GM19397 (cell line): Measurements from ENCODE around the gene SPIC.

Experiments used
- ATAC-seq: cut with Tn5 transposase; IDR thresholded peaks from one replicate; pipeline ENCODE4 v1.9.1; 2021; ENCODE audit warnings: mild to moderate bottlenecking, moderate library complexity; ENCODE audit not compliant: unreplicated experiment

The SPIC gene

GRCh38 chr12:101527682-101528081, 52.5 kb downstream of the SPIC start:
- no peak for ATAC-seq

- ATAC-seq: no peak
Measured at GRCh38 chr12:101536069-101536674, 61.0 kb downstream of the SPIC start.
